ENCODE measurements around the gene EPHA1.
"Not testable (repeated sequence)": the region's sequence is repeated elsewhere in the genome, so short reads cannot be mapped to it uniquely, and the experiment has no call there.

The EPHA1 gene

DNA sequence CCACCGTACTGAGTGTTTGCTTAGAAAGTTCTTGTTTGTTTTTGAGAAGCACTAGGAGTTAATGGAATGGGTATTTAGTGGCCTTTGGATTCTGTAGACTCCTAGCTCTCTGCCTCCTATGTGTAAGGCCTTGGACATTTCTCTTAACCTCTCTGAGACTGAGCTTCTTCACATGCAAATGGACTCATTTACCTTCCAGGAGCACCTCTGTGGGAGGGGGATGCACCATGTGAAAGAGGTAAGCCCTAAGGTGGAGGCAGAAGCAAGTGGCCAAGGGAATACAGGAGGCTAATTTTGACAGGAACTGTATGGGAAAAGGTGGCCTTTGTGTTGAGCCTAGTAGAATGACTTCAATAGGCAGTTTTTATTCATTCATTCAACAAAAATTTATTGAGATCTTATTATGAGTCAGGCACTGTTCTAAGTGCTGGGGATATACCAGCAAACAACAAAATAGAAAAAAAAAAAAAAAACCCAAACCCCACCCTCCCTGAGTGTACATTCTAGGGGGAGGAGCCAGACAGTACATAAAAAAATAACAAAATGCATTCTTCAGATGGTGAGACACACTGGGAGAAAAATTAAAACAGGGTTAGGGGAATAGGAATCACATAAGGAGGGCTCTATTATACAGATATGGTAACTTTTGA lies 9.2 kb upstream of the EPHA1 start:
- Histone ChIP-seq H3K36me3 (ENCODE audit: control insufficient read depth in 1 of 2, insufficient read depth in 2 of 2, low read length in 2 of 2) (no peaks in the 10 kb centered on the region), H3K4me1 (ENCODE audit: control insufficient read depth in 1 of 2, insufficient read depth in 2 of 2, low read length in 2 of 2) (peaks cover 8 to 17% of the 10 kb centered on the region in 2 donors), H3K4me3 (ENCODE audit: low read depth in 1 of 2, low read length in 2 of 2) (no peak overlapping the region), H3K9me3 (ENCODE audit: control insufficient read depth in 1 of 2, low read length in 2 of 2) (peaks cover 0 to 2% of the 10 kb centered on the region in 2 donors), H3K27me3 (ENCODE audit: control insufficient read depth in 1 of 2, insufficient read depth in 2 of 2, low read length in 2 of 2) (no peaks in the 10 kb centered on the region), H3K9ac (ENCODE audit: low read depth in 1 of 2, low read length in 2 of 2) (no peak overlapping the region), H3K27ac (ENCODE audit: low read depth, low read length) (no peak overlapping the region)

DNA sequence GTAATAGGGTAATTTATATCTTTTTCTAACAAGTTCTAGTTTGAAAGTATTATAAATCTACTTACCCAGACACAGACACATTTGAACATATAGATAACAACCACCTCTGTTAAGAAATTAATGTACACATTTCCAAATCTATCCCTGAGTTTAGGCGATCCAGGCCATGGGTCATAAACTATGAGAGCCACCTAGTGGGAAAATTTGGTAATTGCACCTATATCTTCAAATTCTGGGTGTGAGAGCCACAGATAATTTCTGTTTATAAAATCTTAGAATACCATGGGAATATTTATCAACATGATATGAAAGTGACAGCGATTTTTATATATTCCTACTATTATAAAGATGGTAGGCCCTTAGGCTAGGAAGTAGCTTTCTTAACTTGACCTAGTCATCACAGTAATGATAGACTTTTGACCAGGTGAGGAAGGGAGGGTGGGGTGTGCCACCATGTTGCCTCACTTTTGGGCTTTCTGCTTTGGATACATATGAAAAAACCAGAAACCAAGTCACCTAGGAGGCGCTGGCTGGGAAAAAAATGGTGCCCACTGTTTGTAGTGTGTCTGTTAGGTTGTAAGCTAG lies 8.0 kb upstream of the EPHA1 start:
- Histone ChIP-seq H3K9me3 (ENCODE audit: control insufficient read depth in 1 of 2, low read length in 2 of 2) (peaks cover 0 to 2% of the 10 kb centered on the region in 2 donors), H3K27me3 (ENCODE audit: control insufficient read depth in 1 of 2, insufficient read depth in 2 of 2, low read length in 2 of 2) (no peaks in the 10 kb centered on the region), H3K4me3 (ENCODE audit: low read depth in 1 of 2, low read length in 2 of 2) (no peak overlapping the region), H3K4me1 (ENCODE audit: control insufficient read depth in 1 of 2, insufficient read depth in 2 of 2, low read length in 2 of 2) (peaks cover 16 to 20% of the 10 kb centered on the region in 2 donors), H3K27ac (ENCODE audit: low read depth, low read length) (no peak overlapping the region), H3K36me3 (ENCODE audit: control insufficient read depth in 1 of 2, insufficient read depth in 2 of 2, low read length in 2 of 2) (no peaks in the 10 kb centered on the region), H3K9ac (ENCODE audit: low read depth in 1 of 2, low read length in 2 of 2) (no peak overlapping the region)

DNA sequence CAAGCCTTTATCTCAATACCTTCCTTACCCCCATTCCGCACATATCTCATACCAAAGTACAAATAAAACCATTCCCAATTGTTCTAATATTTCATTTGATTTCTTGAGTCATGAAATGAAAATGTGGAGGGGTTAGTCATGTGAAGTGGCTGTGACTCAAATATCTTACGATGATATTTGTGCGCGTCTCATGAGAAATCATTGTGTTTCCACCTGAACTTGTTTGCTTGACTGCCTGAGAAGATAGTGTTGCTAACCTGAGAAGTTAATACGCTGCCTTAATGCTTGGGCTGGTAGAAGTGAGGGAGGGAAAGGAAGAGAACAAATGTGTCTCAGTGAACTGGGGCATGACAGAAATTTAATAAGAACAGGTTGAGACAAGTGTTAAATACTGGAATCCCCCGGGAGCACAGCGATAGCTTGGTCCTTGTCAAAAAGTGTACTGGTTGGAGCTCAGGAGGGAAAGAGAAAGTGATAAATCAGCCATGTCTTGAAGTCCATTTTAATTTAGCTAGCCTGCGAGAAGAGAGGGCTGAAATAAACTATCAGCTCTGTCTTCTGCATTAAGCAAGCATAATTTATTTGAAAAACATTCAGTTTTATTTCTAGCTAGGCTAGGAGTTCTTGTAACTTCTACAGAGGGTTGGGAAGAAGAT lies 7.2 kb upstream of the EPHA1 start:
- no peak overlapping the region for H3K27ac ChIP-seq (ENCODE audit: low read depth, low read length)
- no peaks in the 10 kb centered on the region for H3K27me3 ChIP-seq (ENCODE audit: control insufficient read depth in 1 of 2, insufficient read depth in 2 of 2, low read length in 2 of 2)
- H3K9ac ChIP-seq (ENCODE audit: low read depth in 1 of 2, low read length in 2 of 2): no peak overlapping the region
- H3K4me3 ChIP-seq (ENCODE audit: low read depth in 1 of 2, low read length in 2 of 2): no peak overlapping the region
- H3K36me3 ChIP-seq (ENCODE audit: control insufficient read depth in 1 of 2, insufficient read depth in 2 of 2, low read length in 2 of 2): no peaks in the 10 kb centered on the region
- peaks cover 16 to 20% of the 10 kb centered on the region in 2 donors for H3K4me1 ChIP-seq (ENCODE audit: control insufficient read depth in 1 of 2, insufficient read depth in 2 of 2, low read length in 2 of 2)
- H3K9me3 ChIP-seq (ENCODE audit: control insufficient read depth in 1 of 2, low read length in 2 of 2): peaks cover 0 to 2% of the 10 kb centered on the region in 2 donors

DNA sequence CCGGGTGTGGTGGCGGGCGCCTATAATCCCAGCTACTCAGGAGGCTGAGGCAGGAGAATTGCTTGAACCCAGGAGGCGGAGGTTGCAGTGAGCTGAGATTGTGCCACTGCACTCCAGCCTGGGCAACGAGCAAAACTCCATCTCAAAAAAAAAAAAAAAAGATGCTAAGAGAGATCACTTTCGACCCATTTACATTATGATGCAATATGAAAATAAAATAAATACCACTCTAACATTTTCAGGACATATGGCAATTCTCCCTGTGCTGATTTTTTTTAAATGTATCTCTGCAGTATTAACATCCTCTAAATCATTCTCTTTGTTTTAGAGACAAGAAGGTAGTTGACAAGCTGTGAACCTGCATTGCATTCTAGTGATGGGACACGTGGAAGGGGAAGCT lies 6.6 kb upstream of the EPHA1 start:
- not testable (repeated sequence) for H3K9ac ChIP-seq (ENCODE audit: low read depth in 1 of 2, low read length in 2 of 2); H3K27me3 ChIP-seq (ENCODE audit: control insufficient read depth in 1 of 2, insufficient read depth in 2 of 2, low read length in 2 of 2); H3K4me3 ChIP-seq (ENCODE audit: low read depth in 1 of 2, low read length in 2 of 2); H3K27ac ChIP-seq (ENCODE audit: low read depth, low read length); H3K36me3 ChIP-seq (ENCODE audit: control insufficient read depth in 1 of 2, insufficient read depth in 2 of 2, low read length in 2 of 2); H3K9me3 ChIP-seq (ENCODE audit: control insufficient read depth in 1 of 2, low read length in 2 of 2)
- H3K4me1 ChIP-seq (ENCODE audit: control insufficient read depth in 1 of 2, insufficient read depth in 2 of 2, low read length in 2 of 2): peaks cover 21% of the 10 kb centered on the region in 2 donors

DNA sequence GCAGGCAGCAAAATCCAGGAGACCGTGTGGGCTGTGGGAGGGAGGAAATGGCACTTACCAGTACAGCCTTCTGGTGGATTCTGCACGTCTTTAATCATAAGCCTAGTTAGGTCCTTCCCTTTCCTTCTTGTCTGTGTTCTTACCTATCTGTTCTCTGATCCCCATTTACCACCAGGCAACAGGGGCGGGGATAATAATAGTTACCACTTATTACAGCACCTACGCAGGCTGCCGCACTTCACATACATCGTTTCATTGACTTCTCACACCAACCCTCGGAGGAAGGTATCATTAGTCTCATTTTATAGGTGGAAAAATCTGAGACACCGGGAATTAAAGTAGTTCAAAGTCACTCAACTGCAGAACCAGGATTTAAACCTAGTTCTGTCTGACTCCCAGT lies 4.5 kb upstream of the EPHA1 start:
- H3K4me1 ChIP-seq (ENCODE audit: control insufficient read depth in 1 of 2, insufficient read depth in 2 of 2, low read length in 2 of 2): peaks cover 32 to 36% of the 10 kb centered on the region in 2 donors
- H3K27ac ChIP-seq (ENCODE audit: low read depth, low read length): no peak overlapping the region
- H3K36me3 ChIP-seq (ENCODE audit: control insufficient read depth in 1 of 2, insufficient read depth in 2 of 2, low read length in 2 of 2): no peaks in the 10 kb centered on the region
- no peaks in the 10 kb centered on the region for H3K9me3 ChIP-seq (ENCODE audit: control insufficient read depth in 1 of 2, low read length in 2 of 2)
- H3K27me3 ChIP-seq (ENCODE audit: control insufficient read depth in 1 of 2, insufficient read depth in 2 of 2, low read length in 2 of 2): no peaks in the 10 kb centered on the region
- H3K9ac ChIP-seq (ENCODE audit: low read depth in 1 of 2, low read length in 2 of 2): peak overlapping the region in 1 of 2 donors; percentile 4
- H3K4me3 ChIP-seq (ENCODE audit: low read depth in 1 of 2, low read length in 2 of 2): no peak overlapping the region

DNA sequence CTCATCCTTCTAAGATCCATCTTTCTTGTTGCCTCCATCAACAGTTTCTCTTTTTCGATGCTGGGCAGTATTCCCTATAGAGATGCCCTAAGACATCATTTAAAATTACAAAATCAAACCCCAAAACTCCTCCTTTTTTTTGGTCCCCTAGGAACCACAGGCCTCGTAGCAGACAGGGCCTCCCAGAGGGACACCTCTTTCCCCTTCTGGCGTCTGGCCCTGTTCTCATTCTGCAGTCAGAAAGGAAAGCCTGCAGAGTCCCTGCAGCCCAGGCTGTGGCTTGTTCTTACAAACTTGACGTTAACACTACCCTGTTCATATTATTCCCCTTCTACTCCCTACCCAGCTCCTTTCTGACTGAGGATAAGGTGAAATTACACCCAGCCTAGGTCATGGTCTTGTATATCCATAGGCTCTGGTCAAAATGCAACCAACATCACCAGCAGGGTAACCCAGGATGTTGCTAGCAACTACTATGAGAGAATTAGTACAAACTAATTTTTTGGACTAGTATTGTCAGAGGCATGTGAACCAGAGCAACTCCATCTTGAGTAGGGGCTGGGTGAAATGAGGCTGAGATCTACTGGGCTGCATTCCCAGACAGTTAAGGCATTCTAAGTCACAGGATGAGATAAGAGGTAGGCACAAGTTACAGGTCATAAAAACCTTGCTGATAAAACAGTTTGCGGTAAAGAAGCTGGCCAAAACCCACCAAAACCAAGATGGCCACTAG lies 3.5 kb upstream of the EPHA1 start:
- Histone ChIP-seq H3K4me3 (ENCODE audit: low read depth in 1 of 2, low read length in 2 of 2) (no peak overlapping the region), H3K9me3 (ENCODE audit: control insufficient read depth in 1 of 2, low read length in 2 of 2) (no peaks in the 10 kb centered on the region), H3K9ac (ENCODE audit: low read depth in 1 of 2, low read length in 2 of 2) (no peak overlapping the region), H3K27ac (ENCODE audit: low read depth, low read length) (no peak overlapping the region), H3K4me1 (ENCODE audit: control insufficient read depth in 1 of 2, insufficient read depth in 2 of 2, low read length in 2 of 2) (peaks cover 36 to 41% of the 10 kb centered on the region in 2 donors), H3K27me3 (ENCODE audit: control insufficient read depth in 1 of 2, insufficient read depth in 2 of 2, low read length in 2 of 2) (no peaks in the 10 kb centered on the region), H3K36me3 (ENCODE audit: control insufficient read depth in 1 of 2, insufficient read depth in 2 of 2, low read length in 2 of 2) (no peaks in the 10 kb centered on the region)

DNA sequence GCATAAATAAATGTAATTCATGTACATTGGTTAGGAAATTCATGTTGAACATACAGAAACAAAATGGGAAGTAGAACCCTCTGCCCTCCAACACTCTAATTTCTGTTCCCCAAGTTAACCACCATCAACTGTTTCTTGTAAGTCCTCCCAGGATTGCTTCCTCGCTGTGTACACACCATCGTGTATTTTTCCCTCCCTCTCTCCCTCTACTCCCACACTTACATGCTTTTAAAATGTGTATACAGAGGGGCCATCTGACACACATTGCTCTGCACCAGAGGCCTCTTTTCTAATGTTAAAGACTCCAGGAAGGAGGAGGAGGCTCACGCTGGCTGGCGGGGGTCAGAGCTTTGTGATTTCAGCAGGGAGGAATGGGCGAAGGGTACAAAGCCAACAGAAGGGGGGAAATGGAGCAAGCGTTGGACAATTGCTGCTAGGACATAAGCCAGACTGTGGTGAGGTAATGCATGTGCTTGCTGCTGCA lies 1.9 kb upstream of the EPHA1 start:
- Histone ChIP-seq H3K27ac (ENCODE audit: low read depth, low read length) (no peak overlapping the region), H3K27me3 (ENCODE audit: control insufficient read depth in 1 of 2, insufficient read depth in 2 of 2, low read length in 2 of 2) (no peaks in the 10 kb centered on the region), H3K4me1 (ENCODE audit: control insufficient read depth in 1 of 2, insufficient read depth in 2 of 2, low read length in 2 of 2) (peaks cover 46 to 52% of the 10 kb centered on the region in 2 donors), H3K9ac (ENCODE audit: low read depth in 1 of 2, low read length in 2 of 2) (peak overlapping the region in 1 of 2 donors; percentile 20), H3K4me3 (ENCODE audit: low read depth in 1 of 2, low read length in 2 of 2) (no peak overlapping the region), H3K9me3 (ENCODE audit: control insufficient read depth in 1 of 2, low read length in 2 of 2) (no peaks in the 10 kb centered on the region), H3K36me3 (ENCODE audit: control insufficient read depth in 1 of 2, insufficient read depth in 2 of 2, low read length in 2 of 2) (no peaks in the 10 kb centered on the region)

DNA sequence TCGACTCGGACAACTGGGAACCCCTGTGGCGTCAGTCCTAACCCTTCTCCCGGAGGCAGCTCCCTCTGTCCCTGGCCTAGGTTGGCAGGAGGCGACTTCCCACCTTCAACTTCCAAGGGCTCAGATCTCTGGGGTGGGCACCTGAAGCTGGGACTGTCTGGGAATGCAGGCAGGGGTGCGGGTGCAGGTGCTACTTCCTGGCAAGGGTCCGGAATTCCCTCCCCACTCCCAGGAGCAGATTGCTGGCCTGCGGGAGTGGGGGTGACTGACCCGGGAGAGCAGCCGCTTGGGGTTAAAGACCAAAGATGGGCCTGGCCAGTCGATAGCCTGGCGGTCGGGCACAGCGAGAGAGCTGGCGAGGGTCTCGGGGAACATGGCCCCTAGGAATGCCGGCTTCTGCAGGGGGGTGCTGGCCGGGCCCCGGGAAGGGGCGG lies 387 bp downstream of the EPHA1 start:
- Histone ChIP-seq H3K27ac (ENCODE audit: low read depth, low read length) (no peak overlapping the region), H3K9ac (ENCODE audit: low read depth in 1 of 2, low read length in 2 of 2) (peak overlapping the region; percentile 73 to 83), H3K36me3 (ENCODE audit: control insufficient read depth in 1 of 2, insufficient read depth in 2 of 2, low read length in 2 of 2) (peaks cover 0 to 3% of the 10 kb centered on the region in 2 donors), H3K4me3 (ENCODE audit: low read depth in 1 of 2, low read length in 2 of 2) (peak overlapping the region; percentile 74 to 86), H3K4me1 (ENCODE audit: control insufficient read depth in 1 of 2, insufficient read depth in 2 of 2, low read length in 2 of 2) (peaks cover 50 to 57% of the 10 kb centered on the region in 2 donors), H3K27me3 (ENCODE audit: control insufficient read depth in 1 of 2, insufficient read depth in 2 of 2, low read length in 2 of 2) (no peaks in the 10 kb centered on the region), H3K9me3 (ENCODE audit: control insufficient read depth in 1 of 2, low read length in 2 of 2) (no peaks in the 10 kb centered on the region)

DNA sequence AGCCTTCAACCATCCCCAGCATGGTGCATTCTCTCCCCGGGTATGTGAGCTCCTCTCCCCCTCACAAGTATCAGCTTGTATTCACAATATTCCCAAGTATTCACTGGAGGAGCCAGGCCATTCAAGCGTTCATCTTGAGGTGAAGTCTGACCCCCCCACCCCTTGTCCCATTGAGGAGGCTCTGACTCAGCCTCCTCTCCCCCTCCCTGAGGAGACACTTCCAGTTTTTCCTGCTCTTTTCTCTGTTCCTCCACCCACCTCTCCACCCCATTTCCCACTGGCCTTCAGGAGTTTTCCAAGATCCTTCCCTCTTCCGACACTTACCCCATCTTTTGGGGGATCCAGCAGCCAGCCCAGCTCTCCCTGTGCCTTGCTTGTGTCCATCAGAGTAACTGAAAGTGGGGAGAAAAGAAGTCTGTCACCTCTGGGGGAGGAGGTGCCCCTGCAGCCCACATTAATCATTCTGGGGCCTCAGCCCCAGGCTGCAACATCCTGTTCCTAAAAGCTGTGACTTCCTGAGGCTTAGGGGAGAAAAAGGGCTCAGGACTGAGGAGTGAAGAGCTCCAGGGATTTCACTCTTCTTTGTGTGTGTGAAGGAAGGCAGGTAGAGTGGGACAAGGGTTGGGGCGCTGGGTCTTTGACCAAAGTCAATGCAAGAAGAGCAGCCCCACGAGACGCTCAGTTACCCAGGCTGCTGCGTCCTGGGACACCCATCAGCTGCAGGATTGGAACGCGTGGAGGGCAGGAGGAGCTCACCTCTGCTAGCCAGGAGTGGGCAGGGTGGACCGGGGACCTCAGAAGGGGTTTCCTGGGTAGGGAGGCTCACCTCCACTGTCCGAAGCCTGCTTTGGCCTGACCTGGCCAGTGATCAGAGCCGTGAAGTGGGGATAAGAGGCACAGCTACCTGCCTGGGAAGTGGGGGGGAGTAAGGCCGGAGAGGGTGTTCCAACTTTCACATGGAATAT lies 1.1 kb downstream of the EPHA1 start:
- H3K27me3 ChIP-seq (ENCODE audit: control insufficient read depth in 1 of 2, insufficient read depth in 2 of 2, low read length in 2 of 2): no peaks in the 10 kb centered on the region
- no peaks in the 10 kb centered on the region for H3K9me3 ChIP-seq (ENCODE audit: control insufficient read depth in 1 of 2, low read length in 2 of 2)
- H3K36me3 ChIP-seq (ENCODE audit: control insufficient read depth in 1 of 2, insufficient read depth in 2 of 2, low read length in 2 of 2): peaks cover 0 to 5% of the 10 kb centered on the region in 2 donors
- peak overlapping the region; percentile 74 to 86 for H3K4me3 ChIP-seq (ENCODE audit: low read depth in 1 of 2, low read length in 2 of 2)
- H3K9ac ChIP-seq (ENCODE audit: low read depth in 1 of 2, low read length in 2 of 2): peak overlapping the region; percentile 73 to 83
- no peak overlapping the region for H3K27ac ChIP-seq (ENCODE audit: low read depth, low read length)
- peaks cover 43 to 51% of the 10 kb centered on the region in 2 donors for H3K4me1 ChIP-seq (ENCODE audit: control insufficient read depth in 1 of 2, insufficient read depth in 2 of 2, low read length in 2 of 2)

Measured in duodenal mucosa (tissue), 2 donors.